K562 (cell line): Measurements from ENCODE around the gene DPH5.
A peak's percentile ranks its signal among the peaks of the same experiment; 100 is the strongest.

Experiments
- BACH1 ChIP-seq: fragments of 200-800 bp; sonication (Bioruptor generic); IDR thresholded peaks from 2 replicates; pipeline ENCODE4 v1.6.1; 2016; ENCODE audit warnings: missing genetic modification characterization, missing compliant biosample characterization
- BDP1 ChIP-seq: IDR thresholded peaks from 3 replicates; pipeline ENCODE4 v1.6.1; 2011; ENCODE audit not compliant: insufficient read length, insufficient read depth
- BRD4 ChIP-seq: fragments of 200-600 bp; sonication (generic); IDR thresholded peaks from 2 replicates; pipeline ENCODE4 v1.6.1; 2017; ENCODE audit warnings: inconsistent platforms
- EP300 ChIP-seq: IDR thresholded peaks from 2 replicates; pipeline ENCODE4 v1.6.1; 2012; ENCODE audit warnings: low read length, improper control_type of control experiment
- NCOA4 ChIP-seq: fragments of 450-650 bp; IDR thresholded peaks from 2 replicates; pipeline ENCODE4 v1.6.1; 2018; ENCODE audit warnings: mild to moderate bottlenecking; ENCODE audit not compliant: partially characterized antibody
- NONO ChIP-seq, 2 experiments: fragments of 200-400 bp in 1 of 2; fragments of 450-650 bp in 1 of 2; formaldehyde crosslinking in 1 of 2; IDR thresholded peaks; 2 replicates each; pipeline ENCODE4 v1.6.1; 2017; ENCODE audit warnings: low read depth in 2 of 2, mild to moderate bottlenecking in 2 of 2, moderate library complexity in 2 of 2, low read length in 1 of 2
- PCBP2 ChIP-seq: fragments of 200-400 bp; formaldehyde crosslinking; IDR thresholded peaks from 2 replicates; pipeline ENCODE4 v1.6.1; 2018; ENCODE audit warnings: low read length, low read depth, mild to moderate bottlenecking, moderate library complexity; ENCODE audit not compliant: poor library complexity, severe bottlenecking
- POLR2A ChIP-seq: fragments of 450-650 bp; conservative IDR thresholded peaks from 2 replicates; pipeline ENCODE4 v1.6.1; 2016
- TBP ChIP-seq: optimal IDR thresholded peaks from 2 replicates; pipeline ENCODE3; 2011; ENCODE audit warnings: low read depth, low read length, improper control_type of control experiment
- TFAM ChIP-seq: fragments of 250-450 bp; sonication (Bioruptor Pico); conservative IDR thresholded peaks from 2 replicates; pipeline ENCODE4 v1.5.0; 2021; ENCODE audit warnings: mild to moderate bottlenecking, moderate library complexity
- UBTF ChIP-seq, 2 experiments: IDR thresholded peaks; 2 replicates each; pipeline ENCODE4 v1.6.1; 2012; ENCODE audit warnings: improper control_type of control experiment in 2 of 2, low read depth in 2 of 2, low read length in 2 of 2, borderline replicate concordance in 1 of 2
- ZFP36 ChIP-seq: fragments of 150-350 bp; IDR thresholded peaks from 2 replicates; pipeline ENCODE4 v1.6.1; 2018; ENCODE audit warnings: low read length, low read depth; ENCODE audit not compliant: partially characterized antibody
- TF ChIP-seq, protein P1 (sequence below), 3 experiments: IDR thresholded peaks in 2 of 3; conservative IDR thresholded peaks in 1 of 3; 2 replicates each; pipeline ENCODE4 v1.5.1; 2011 to 2012; ENCODE audit warnings: low read length in 3 of 3, mild to moderate bottlenecking in 3 of 3, control low read depth in 2 of 3, improper control_type of control experiment in 1 of 3, inconsistent platforms in 1 of 3, low read depth in 1 of 3, mixed read lengths in 1 of 3, moderate library complexity in 1 of 3; ENCODE audit not compliant: insufficient read depth in 2 of 3
- TF ChIP-seq, protein P2 (sequence below): fragments of 450-650 bp; IDR thresholded peaks from 2 replicates; pipeline ENCODE4 v1.6.1; 2017; ENCODE audit warnings: antibody characterized with exemption, mild to moderate bottlenecking

GRCh38 chr1:101000131-101000873, 25.3 kb downstream of the DPH5 start:
- no peak for TF ChIP-seq TFAM (CRISPR knock-in tag)
- TF ChIP-seq POLR2A, result no peak
- no peak for TF ChIP-seq UBTF (IDR thresholded peaks at IDR 0.05; ENCODE audit: borderline replicate concordance in 1 of 2, low read depth in 2 of 2, low read length in 2 of 2)
- no peak for TF ChIP-seq PCBP2
- TF ChIP-seq NCOA4, result no peak
- TF ChIP-seq TBP, result no peak
- TF ChIP-seq, protein P1, sequence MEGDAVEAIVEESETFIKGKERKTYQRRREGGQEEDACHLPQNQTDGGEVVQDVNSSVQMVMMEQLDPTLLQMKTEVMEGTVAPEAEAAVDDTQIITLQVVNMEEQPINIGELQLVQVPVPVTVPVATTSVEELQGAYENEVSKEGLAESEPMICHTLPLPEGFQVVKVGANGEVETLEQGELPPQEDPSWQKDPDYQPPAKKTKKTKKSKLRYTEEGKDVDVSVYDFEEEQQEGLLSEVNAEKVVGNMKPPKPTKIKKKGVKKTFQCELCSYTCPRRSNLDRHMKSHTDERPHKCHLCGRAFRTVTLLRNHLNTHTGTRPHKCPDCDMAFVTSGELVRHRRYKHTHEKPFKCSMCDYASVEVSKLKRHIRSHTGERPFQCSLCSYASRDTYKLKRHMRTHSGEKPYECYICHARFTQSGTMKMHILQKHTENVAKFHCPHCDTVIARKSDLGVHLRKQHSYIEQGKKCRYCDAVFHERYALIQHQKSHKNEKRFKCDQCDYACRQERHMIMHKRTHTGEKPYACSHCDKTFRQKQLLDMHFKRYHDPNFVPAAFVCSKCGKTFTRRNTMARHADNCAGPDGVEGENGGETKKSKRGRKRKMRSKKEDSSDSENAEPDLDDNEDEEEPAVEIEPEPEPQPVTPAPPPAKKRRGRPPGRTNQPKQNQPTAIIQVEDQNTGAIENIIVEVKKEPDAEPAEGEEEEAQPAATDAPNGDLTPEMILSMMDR (IDR thresholded peaks at IDR 0.05 in 2 of 3, conservative IDR thresholded peaks at IDR 0.05 in 1 of 3; ENCODE audit: insufficient read depth in 2 of 3, low read depth in 1 of 3, low read length in 3 of 3), result no peak
- TF ChIP-seq, protein P2, sequence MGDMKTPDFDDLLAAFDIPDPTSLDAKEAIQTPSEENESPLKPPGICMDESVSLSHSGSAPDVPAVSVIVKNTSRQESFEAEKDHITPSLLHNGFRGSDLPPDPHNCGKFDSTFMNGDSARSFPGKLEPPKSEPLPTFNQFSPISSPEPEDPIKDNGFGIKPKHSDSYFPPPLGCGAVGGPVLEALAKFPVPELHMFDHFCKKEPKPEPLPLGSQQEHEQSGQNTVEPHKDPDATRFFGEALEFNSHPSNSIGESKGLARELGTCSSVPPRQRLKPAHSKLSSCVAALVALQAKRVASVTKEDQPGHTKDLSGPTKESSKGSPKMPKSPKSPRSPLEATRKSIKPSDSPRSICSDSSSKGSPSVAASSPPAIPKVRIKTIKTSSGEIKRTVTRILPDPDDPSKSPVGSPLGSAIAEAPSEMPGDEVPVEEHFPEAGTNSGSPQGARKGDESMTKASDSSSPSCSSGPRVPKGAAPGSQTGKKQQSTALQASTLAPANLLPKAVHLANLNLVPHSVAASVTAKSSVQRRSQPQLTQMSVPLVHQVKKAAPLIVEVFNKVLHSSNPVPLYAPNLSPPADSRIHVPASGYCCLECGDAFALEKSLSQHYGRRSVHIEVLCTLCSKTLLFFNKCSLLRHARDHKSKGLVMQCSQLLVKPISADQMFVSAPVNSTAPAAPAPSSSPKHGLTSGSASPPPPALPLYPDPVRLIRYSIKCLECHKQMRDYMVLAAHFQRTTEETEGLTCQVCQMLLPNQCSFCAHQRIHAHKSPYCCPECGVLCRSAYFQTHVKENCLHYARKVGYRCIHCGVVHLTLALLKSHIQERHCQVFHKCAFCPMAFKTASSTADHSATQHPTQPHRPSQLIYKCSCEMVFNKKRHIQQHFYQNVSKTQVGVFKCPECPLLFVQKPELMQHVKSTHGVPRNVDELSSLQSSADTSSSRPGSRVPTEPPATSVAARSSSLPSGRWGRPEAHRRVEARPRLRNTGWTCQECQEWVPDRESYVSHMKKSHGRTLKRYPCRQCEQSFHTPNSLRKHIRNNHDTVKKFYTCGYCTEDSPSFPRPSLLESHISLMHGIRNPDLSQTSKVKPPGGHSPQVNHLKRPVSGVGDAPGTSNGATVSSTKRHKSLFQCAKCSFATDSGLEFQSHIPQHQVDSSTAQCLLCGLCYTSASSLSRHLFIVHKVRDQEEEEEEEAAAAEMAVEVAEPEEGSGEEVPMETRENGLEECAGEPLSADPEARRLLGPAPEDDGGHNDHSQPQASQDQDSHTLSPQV, result peak; percentile 49; the same call in 1 of the 2 replicates
- no peak for TF ChIP-seq ZFP36
- TF ChIP-seq BRD4, result no peak
- no peak for TF ChIP-seq BDP1
- peak; percentile 75 for TF ChIP-seq EP300
- no peak for TF ChIP-seq NONO (IDR thresholded peaks at IDR 0.05; ENCODE audit: low read depth in 2 of 2, low read length in 1 of 2)
- 0 out of 2 replicates have a peak, but pooled peaks have one; percentile 48 for TF ChIP-seq BACH1 (tag)
